HEK293 (cell line): Measurements from ENCODE around the gene SREBF1.

Experiments used
- GLI4 ChIP-seq: fragments of 450-650 bp; formaldehyde crosslinking; IDR thresholded peaks from 2 replicates; pipeline ENCODE4 v1.5.1; 2016; ENCODE audit warnings: missing biosample characterization, missing genetic modification characterization
- KLF16 ChIP-seq: fragments of 450-650 bp; formaldehyde crosslinking; IDR thresholded peaks from 2 replicates; pipeline ENCODE4 v1.5.1; 2017; ENCODE audit warnings: missing biosample characterization, missing genetic modification characterization
- KLF9 ChIP-seq: fragments of 450-650 bp; formaldehyde crosslinking; IDR thresholded peaks from 2 replicates; pipeline ENCODE4 v1.5.1; 2016; ENCODE audit warnings: missing biosample characterization, missing genetic modification characterization, low read depth
- SP3 ChIP-seq: fragments of 450-650 bp; formaldehyde crosslinking; IDR thresholded peaks from 2 replicates; pipeline ENCODE4 v1.5.1; 2016; ENCODE audit warnings: missing biosample characterization, missing genetic modification characterization
- SP7 ChIP-seq: fragments of 450-650 bp; formaldehyde crosslinking; IDR thresholded peaks from 2 replicates; pipeline ENCODE4 v1.5.1; 2016; ENCODE audit warnings: missing biosample characterization, missing genetic modification characterization
- ZFP3 ChIP-seq: fragments of 450-650 bp; formaldehyde crosslinking; IDR thresholded peaks from 2 replicates; pipeline ENCODE4 v1.5.1; 2016; ENCODE audit warnings: low read depth, missing biosample characterization, missing genetic modification characterization
- ZFP69B ChIP-seq: fragments of 450-650 bp; formaldehyde crosslinking; IDR thresholded peaks from 2 replicates; pipeline ENCODE4 v1.5.1; 2016; ENCODE audit warnings: missing biosample characterization, missing genetic modification characterization
- ZNF133 ChIP-seq: fragments of 450-650 bp; formaldehyde crosslinking; IDR thresholded peaks from 2 replicates; pipeline ENCODE4 v1.5.1; 2016; ENCODE audit warnings: missing biosample characterization, missing genetic modification characterization
- ZNF19 ChIP-seq: fragments of 450-650 bp; formaldehyde crosslinking; IDR thresholded peaks from 2 replicates; pipeline ENCODE4; 2016; ENCODE audit warnings: missing biosample characterization, missing genetic modification characterization, low read depth
- ZNF274 ChIP-seq, 2 experiments: fragments of 200-500 bp in 1 of 2; fragments of 450-650 bp in 1 of 2; sonication (Bioruptor generic) in 1 of 2; formaldehyde crosslinking in 1 of 2; IDR thresholded peaks; 2 replicates each; pipeline versions ENCODE4 v1.5.1 to v1.6.1; 2014 to 2016; ENCODE audit warnings: borderline replicate concordance in 1 of 2, inconsistent platforms in 1 of 2, low read length in 1 of 2, missing biosample characterization in 1 of 2, missing genetic modification characterization in 1 of 2
- ZNF311 ChIP-seq: fragments of 450-650 bp; formaldehyde crosslinking; IDR thresholded peaks from 2 replicates; pipeline ENCODE4 v1.5.1; 2017; ENCODE audit warnings: missing biosample characterization, missing genetic modification characterization, borderline replicate concordance
- ZNF354C ChIP-seq: fragments of 450-650 bp; formaldehyde crosslinking; IDR thresholded peaks from 2 replicates; pipeline ENCODE4 v1.5.1; 2016; ENCODE audit warnings: missing biosample characterization, missing genetic modification characterization, low read depth, borderline replicate concordance
- ZNF391 ChIP-seq: fragments of 450-650 bp; formaldehyde crosslinking; IDR thresholded peaks from 2 replicates; pipeline ENCODE4 v1.5.1; 2016; ENCODE audit warnings: low read depth, missing biosample characterization, missing genetic modification characterization, borderline replicate concordance
- ZNF426 ChIP-seq: fragments of 450-650 bp; formaldehyde crosslinking; IDR thresholded peaks from 2 replicates; pipeline ENCODE4 v1.5.1; 2017; ENCODE audit warnings: missing biosample characterization, missing genetic modification characterization, mild to moderate bottlenecking, inconsistent platforms, moderate library complexity
- ZNF48 ChIP-seq: fragments of 450-650 bp; formaldehyde crosslinking; IDR thresholded peaks from 2 replicates; pipeline ENCODE4 v1.5.1; 2016; ENCODE audit warnings: missing biosample characterization, missing genetic modification characterization
- ZNF510 ChIP-seq: fragments of 450-650 bp; formaldehyde crosslinking; IDR thresholded peaks from 2 replicates; pipeline ENCODE4 v1.5.1; 2018; ENCODE audit warnings: mild to moderate bottlenecking, missing genetic modification characterization, missing biosample characterization; ENCODE audit not compliant: insufficient replicate concordance
- ZNF521 ChIP-seq: fragments of 450-650 bp; formaldehyde crosslinking; IDR thresholded peaks from 2 replicates; pipeline ENCODE4 v1.5.1; 2017; ENCODE audit warnings: missing biosample characterization, mild to moderate bottlenecking, missing genetic modification characterization
- ZNF555 ChIP-seq: fragments of 450-650 bp; formaldehyde crosslinking; conservative IDR thresholded peaks from 2 replicates; pipeline ENCODE4 v1.5.1; 2017; ENCODE audit warnings: missing biosample characterization, mild to moderate bottlenecking, missing genetic modification characterization, inconsistent platforms
- ZNF610 ChIP-seq: fragments of 450-650 bp; formaldehyde crosslinking; IDR thresholded peaks from 2 replicates; pipeline ENCODE4 v1.5.1; 2016; ENCODE audit warnings: missing biosample characterization, missing genetic modification characterization, borderline replicate concordance
- ZNF658 ChIP-seq: fragments of 450-650 bp; formaldehyde crosslinking; IDR thresholded peaks from 2 replicates; pipeline ENCODE4; 2016; ENCODE audit warnings: missing biosample characterization, missing genetic modification characterization
- ZNF747 ChIP-seq: fragments of 450-650 bp; formaldehyde crosslinking; IDR thresholded peaks from 2 replicates; pipeline ENCODE4 v1.5.1; 2016; ENCODE audit warnings: missing biosample characterization, missing genetic modification characterization
- TF ChIP-seq, protein P1 (sequence below): fragments of 450-650 bp; formaldehyde crosslinking; IDR thresholded peaks from 2 replicates; pipeline ENCODE4 v1.5.1; 2016; ENCODE audit warnings: missing biosample characterization, missing genetic modification characterization
- TF ChIP-seq, protein P2 (sequence below): fragments of 450-650 bp; formaldehyde crosslinking; conservative IDR thresholded peaks from 2 replicates; pipeline ENCODE4 v1.5.1; 2016; ENCODE audit warnings: low read depth, missing biosample characterization, missing genetic modification characterization
- TF ChIP-seq, protein P3 (sequence below): fragments of 450-650 bp; formaldehyde crosslinking; IDR thresholded peaks from 2 replicates; pipeline ENCODE4 v1.5.1; 2016; ENCODE audit warnings: missing biosample characterization, missing genetic modification characterization
- TF ChIP-seq, protein P4 (sequence below): sonication (generic); formaldehyde crosslinking; IDR thresholded peaks from 2 replicates; pipeline ENCODE4 v1.8.1; 2022; ENCODE audit warnings: mild to moderate bottlenecking, moderate library complexity, missing genetic modification reagents

Gene SREBF1

DNA sequence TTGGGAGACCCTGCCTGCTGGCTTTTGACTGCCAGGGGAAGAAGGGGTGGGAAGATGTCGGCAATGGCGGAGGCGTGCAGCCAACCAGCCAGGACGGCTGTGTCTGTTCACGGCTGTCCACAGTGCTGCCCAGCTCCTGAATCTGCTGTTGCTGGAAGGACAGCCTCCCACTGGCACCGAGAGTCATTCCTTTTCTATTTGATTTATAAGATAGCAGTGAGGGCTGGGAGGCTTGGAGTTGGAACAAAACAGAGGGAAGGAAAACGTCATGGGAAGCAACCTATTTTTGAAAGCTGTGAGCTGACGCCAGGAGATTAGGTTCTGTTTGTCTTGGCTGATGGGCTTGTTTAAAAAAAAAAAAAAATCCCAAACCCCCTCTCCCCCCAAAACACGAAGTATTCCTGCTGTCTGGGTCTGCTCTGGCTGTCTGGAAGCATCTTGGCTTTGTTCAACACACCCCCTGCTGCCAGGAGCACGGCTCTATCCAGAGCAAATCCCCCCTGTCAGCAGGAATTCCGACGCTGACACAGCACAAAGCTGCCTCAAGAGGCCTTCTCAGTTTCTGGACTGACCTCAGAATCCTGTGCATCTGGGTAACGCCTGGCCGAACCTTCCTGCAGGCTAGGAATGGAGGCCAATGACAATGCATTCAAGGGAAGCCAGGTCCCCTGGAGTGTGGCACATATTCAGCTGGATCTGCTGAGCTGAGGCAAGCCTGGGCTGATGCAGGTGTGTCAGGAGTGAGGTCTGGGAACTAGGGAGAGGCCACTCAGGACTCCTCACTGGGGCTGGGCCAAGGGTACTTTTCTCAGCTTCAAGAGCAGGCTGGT, 41.0 kb upstream of the SREBF1 start (continued):
- TF ChIP-seq ZNF555 (tag by site-specific recombination): no peak
- TF ChIP-seq, protein P1, sequence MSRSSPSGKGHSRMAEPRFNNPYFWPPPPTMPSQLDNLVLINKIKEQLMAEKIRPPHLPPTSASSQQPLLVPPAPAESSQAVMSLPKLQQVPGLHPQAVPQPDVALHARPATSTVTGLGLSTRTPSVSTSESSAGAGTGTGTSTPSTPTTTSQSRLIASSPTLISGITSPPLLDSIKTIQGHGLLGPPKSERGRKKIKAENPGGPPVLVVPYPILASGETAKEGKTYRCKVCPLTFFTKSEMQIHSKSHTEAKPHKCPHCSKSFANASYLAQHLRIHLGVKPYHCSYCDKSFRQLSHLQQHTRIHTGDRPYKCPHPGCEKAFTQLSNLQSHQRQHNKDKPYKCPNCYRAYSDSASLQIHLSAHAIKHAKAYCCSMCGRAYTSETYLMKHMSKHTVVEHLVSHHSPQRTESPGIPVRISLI (tag by site-specific recombination): no peak
- no peak for TF ChIP-seq SP7 (tag by site-specific recombination)
- no peak for TF ChIP-seq ZNF311
- TF ChIP-seq ZNF747 (tag by site-specific recombination): no peak
- no peak for TF ChIP-seq ZNF658 (tag by site-specific recombination)
- TF ChIP-seq, protein P2, sequence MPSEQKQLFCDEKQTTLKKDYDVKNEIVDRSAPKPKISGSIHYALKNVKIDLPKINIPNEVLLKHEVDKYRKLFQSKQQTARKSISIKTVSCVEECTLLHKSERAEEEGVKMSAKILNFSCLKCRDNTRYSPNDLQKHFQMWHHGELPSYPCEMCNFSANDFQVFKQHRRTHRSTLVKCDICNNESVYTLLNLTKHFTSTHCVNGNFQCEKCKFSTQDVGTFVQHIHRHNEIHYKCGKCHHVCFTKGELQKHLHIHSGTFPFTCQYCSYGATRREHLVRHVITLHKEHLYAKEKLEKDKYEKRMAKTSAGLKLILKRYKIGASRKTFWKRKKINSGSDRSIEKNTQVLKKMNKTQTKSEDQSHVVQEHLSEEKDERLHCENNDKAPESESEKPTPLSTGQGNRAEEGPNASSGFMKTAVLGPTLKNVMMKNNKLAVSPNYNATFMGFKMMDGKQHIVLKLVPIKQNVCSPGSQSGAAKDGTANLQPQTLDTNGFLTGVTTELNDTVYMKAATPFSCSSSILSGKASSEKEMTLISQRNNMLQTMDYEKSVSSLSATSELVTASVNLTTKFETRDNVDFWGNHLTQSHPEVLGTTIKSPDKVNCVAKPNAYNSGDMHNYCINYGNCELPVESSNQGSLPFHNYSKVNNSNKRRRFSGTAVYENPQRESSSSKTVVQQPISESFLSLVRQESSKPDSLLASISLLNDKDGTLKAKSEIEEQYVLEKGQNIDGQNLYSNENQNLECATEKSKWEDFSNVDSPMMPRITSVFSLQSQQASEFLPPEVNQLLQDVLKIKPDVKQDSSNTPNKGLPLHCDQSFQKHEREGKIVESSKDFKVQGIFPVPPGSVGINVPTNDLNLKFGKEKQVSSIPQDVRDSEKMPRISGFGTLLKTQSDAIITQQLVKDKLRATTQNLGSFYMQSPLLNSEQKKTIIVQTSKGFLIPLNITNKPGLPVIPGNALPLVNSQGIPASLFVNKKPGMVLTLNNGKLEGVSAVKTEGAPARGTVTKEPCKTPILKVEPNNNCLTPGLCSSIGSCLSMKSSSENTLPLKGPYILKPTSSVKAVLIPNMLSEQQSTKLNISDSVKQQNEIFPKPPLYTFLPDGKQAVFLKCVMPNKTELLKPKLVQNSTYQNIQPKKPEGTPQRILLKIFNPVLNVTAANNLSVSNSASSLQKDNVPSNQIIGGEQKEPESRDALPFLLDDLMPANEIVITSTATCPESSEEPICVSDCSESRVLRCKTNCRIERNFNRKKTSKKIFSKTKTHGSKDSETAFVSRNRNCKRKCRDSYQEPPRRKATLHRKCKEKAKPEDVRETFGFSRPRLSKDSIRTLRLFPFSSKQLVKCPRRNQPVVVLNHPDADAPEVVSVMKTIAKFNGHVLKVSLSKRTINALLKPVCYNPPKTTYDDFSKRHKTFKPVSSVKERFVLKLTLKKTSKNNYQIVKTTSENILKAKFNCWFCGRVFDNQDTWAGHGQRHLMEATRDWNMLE: no peak
- TF ChIP-seq ZNF610 (tag by site-specific recombination): no peak
- TF ChIP-seq ZNF521: no peak
- no peak for TF ChIP-seq SP3 (tag by site-specific recombination)
- no peak for TF ChIP-seq ZFP3 (tag by site-specific recombination)
- TF ChIP-seq ZNF510: no peak
- TF ChIP-seq ZNF133 (tag by site-specific recombination): no peak
- peak; percentile 71; the same call in 1 of the 2 replicates for TF ChIP-seq ZNF391 (tag by site-specific recombination)
- TF ChIP-seq ZNF19 (tag by site-specific recombination): no peak
- no peak for TF ChIP-seq KLF16
- no peak for TF ChIP-seq ZNF274 (IDR thresholded peaks at IDR 0.05; ENCODE audit: low read length)
- no peak for TF ChIP-seq ZNF274 (tag by site-specific recombination; IDR thresholded peaks at IDR 0.05; ENCODE audit: borderline replicate concordance)
- TF ChIP-seq ZNF426 (tag by site-specific recombination): no peak
- no peak for TF ChIP-seq KLF9
- TF ChIP-seq, protein P3, sequence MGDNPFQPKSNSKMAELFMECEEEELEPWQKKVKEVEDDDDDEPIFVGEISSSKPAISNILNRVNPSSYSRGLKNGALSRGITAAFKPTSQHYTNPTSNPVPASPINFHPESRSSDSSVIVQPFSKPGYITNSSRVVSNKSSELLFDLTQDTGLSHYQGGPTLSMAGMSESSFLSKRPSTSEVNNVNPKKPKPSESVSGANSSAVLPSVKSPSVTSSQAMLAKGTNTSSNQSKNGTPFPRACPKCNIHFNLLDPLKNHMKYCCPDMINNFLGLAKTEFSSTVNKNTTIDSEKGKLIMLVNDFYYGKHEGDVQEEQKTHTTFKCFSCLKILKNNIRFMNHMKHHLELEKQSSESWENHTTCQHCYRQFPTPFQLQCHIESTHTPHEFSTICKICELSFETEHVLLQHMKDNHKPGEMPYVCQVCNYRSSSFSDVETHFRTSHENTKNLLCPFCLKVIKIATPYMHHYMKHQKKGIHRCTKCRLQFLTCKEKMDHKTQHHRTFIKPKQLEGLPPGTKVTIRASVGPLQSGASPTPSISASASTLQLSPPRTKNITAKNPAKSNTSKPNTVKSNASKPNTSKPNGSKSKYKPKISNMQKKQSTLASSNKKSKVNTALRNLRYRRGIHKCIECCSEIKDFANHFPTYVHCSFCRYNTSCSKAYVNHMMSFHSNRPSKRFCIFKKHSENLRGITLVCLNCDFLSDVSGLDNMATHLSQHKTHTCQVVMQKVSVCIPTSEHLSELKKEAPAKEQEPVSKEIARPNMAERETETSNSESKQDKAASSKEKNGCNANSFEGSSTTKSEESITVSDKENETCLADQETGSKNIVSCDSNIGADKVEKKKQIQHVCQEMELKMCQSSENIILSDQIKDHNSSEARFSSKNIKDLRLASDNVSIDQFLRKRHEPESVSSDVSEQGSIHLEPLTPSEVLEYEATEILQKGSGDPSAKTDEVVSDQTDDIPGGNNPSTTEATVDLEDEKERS (tag by site-specific recombination): no peak
- TF ChIP-seq ZNF354C (tag by site-specific recombination): no peak
- TF ChIP-seq GLI4 (tag by site-specific recombination): no peak
- TF ChIP-seq ZFP69B: peak; percentile 49; the same call in 1 of the 2 replicates
- TF ChIP-seq, protein P4, sequence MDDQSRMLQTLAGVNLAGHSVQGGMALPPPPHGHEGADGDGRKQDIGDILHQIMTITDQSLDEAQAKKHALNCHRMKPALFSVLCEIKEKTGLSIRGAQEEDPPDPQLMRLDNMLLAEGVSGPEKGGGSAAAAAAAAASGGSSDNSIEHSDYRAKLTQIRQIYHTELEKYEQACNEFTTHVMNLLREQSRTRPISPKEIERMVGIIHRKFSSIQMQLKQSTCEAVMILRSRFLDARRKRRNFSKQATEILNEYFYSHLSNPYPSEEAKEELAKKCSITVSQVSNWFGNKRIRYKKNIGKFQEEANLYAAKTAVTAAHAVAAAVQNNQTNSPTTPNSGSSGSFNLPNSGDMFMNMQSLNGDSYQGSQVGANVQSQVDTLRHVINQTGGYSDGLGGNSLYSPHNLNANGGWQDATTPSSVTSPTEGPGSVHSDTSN: no peak
- TF ChIP-seq ZNF48: no peak
